ENCODE data around the gene GLDC.

GRCh38 chr9:6590334-6590733 is 55.2 kb downstream of the GLDC start:
- TF ChIP-seq CTCF (IDR thresholded peaks at IDR 0.05) (no peak), POLR2A (IDR thresholded peaks at IDR 0.05) (no peak)
